Fibroblast of lung (primary cell): ENCODE data around the gene PSMC3IP. TPM values are rescaled to one million over a fixed set of nuclear protein-coding genes. Genes with fewer than 3 reads are reported as not detected.
"Not testable (repeated sequence)": the region's sequence is repeated elsewhere in the genome, so short reads cannot be mapped to it uniquely, and the experiment has no call there.

Experiments used
- DNase-seq, 2 donors: peaks; one replicate each; pipeline versions ENCODE4 v3.0.0 to v3.0.0-alpha.2; 2010; ENCODE audit warnings: low read depth in 2 of 2
- H2AFZ ChIP-seq: 2 replicates; pipeline ENCODE4 v1.5.1; 2012; ENCODE audit warnings: low read length, control low read depth, inconsistent platforms
- H3K27ac ChIP-seq: 2 replicates; pipeline ENCODE4 v1.5.1; 2011; ENCODE audit warnings: low read length, control low read depth; ENCODE audit not compliant: insufficient read depth
- H3K27me3 ChIP-seq: 2 replicates; pipeline ENCODE4 v1.5.1; 2011; ENCODE audit warnings: mild to moderate bottlenecking, low read length; ENCODE audit not compliant: control insufficient read depth, insufficient read depth
- H3K36me3 ChIP-seq: 2 replicates; pipeline ENCODE4 v1.5.1; 2011; ENCODE audit warnings: low read length; ENCODE audit not compliant: control insufficient read depth, insufficient read depth
- H3K4me1 ChIP-seq: 2 replicates; pipeline ENCODE4 v1.5.1; 2011; ENCODE audit warnings: low read length; ENCODE audit not compliant: control insufficient read depth, insufficient read depth; ENCODE audit errors: extremely low read depth
- H3K4me2 ChIP-seq: 2 replicates; pipeline ENCODE4 v1.5.1; 2011; ENCODE audit warnings: low read length, control low read depth; ENCODE audit not compliant: insufficient read depth; ENCODE audit errors: extremely low read depth
- H3K4me3 ChIP-seq, 4 experiments: fragments of 200-600 bp in 1 of 4; sonication (generic) in 1 of 4; replicated peaks in 1 of 4; 2 replicates each; pipeline ENCODE4 v1.5.1; 2011 to 2016; ENCODE audit warnings: low read length in 4 of 4, low read depth in 3 of 4, mild to moderate bottlenecking in 3 of 4, control low read depth in 2 of 4, inconsistent platforms in 1 of 4, mixed read lengths in 1 of 4; ENCODE audit not compliant: insufficient read depth in 1 of 4; ENCODE audit errors: control extremely low read depth in 1 of 4
- H3K79me2 ChIP-seq: 2 replicates; pipeline ENCODE4 v1.5.1; 2012; ENCODE audit warnings: mild to moderate bottlenecking, low read length, inconsistent platforms; ENCODE audit not compliant: control insufficient read depth, insufficient read depth
- H3K9ac ChIP-seq: 2 replicates; pipeline ENCODE4 v1.5.1; 2011; ENCODE audit warnings: mild to moderate bottlenecking, low read length, control low read depth; ENCODE audit not compliant: insufficient read depth
- H3K9me3 ChIP-seq: 2 replicates; pipeline ENCODE4 v1.5.1; 2012; ENCODE audit warnings: low read depth, low read length; ENCODE audit not compliant: control insufficient read depth, insufficient read depth
- H4K20me1 ChIP-seq: 2 replicates; pipeline ENCODE4 v1.5.1; 2011; ENCODE audit warnings: low read length; ENCODE audit not compliant: control insufficient read depth, insufficient read depth; ENCODE audit errors: extremely low read depth
- CTCF ChIP-seq, 2 donors: IDR thresholded peaks in 1 of 2; conservative IDR thresholded peaks in 1 of 2; 1 replicate in 1 of 2; 2 replicates in 1 of 2; pipeline ENCODE4 v1.5.1; 2011 to 2012; ENCODE audit warnings: low read length in 2 of 2, control low read depth in 1 of 2, inconsistent platforms in 1 of 2, low read depth in 1 of 2, mild to moderate bottlenecking in 1 of 2
- EZH2 ChIP-seq: IDR thresholded peaks from 2 replicates; pipeline ENCODE4 v1.5.1; 2012; ENCODE audit warnings: low read length, control low read depth, mild to moderate bottlenecking; ENCODE audit errors: missing control alignments
- polyA plus RNA-seq, 2 donors: library from polyadenylated mRNA; depleted of rRNA in 1 of 2; stranded (reverse) in 1 of 2; unstranded in 1 of 2; fragments of >200 nt; gene quantifications; 2 replicates each; pipeline ENCODE4 v1.2.1, GENCODE V29; 2011 to 2012; ENCODE audit warnings: missing spikeins in 1 of 2
- total RNA-seq: library from RNA; depleted of rRNA; stranded (reverse); fragments of >200 nt; gene quantifications from 2 replicates; pipeline ENCODE4 v1.2.1, GENCODE V29; 2014

Gene PSMC3IP
- total and polyA plus RNA-seq, 2 donors (not counting 1 experiment from before 2014, with no cell fraction given), result 4.6 to 8.0 TPM

DNA sequence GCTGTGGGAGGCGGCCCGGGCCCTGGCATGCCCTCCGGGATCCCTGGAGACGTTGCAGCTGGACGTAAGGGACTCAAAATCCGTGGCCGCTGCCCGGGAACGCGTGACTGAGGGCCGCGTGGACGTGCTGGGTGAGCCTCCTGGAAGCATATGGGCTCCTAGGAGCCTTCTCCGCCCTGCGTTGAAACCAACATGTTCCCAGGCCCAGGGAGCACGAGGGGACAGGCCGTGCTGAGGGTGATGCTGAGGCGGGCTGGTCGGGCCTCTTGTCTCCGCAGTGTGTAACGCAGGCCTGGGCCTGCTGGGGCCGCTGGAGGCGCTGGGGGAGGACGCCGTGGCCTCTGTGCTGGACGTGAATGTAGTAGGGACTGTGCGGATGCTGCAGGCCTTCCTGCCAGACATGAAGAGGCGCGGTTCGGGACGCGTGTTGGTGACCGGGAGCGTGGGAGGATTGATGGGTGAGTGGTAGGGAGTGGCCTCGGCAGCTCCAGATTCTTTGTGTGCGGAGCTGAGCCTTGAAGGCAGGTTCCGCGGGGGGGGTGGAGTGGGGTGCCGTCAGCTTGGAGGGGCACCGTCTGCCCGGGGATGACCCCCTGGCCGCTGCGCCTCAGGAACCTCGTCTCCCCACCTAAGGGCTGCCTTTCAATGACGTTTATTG, 24.2 kb downstream of the PSMC3IP start:
- H3K4me2 ChIP-seq, result peak overlapping the region; percentile 97
- no peaks in the 10 kb centered on the region for H3K27me3 ChIP-seq
- TF ChIP-seq EZH2 (no peak), CTCF (conservative IDR thresholded peaks at IDR 0.05 in 1 of 2, IDR thresholded peaks at IDR 0.05 in 1 of 2; ENCODE audit: low read depth in 1 of 2, low read length in 2 of 2) (no peak)
- DNase-seq, result peak in 1 of 2 donors; percentile 56
- no peak overlapping the region for H3K27ac ChIP-seq
- H3K36me3 ChIP-seq, result peaks cover 4% of the 10 kb centered on the region
- H3K4me3 ChIP-seq, result peak overlapping the region in 1 of 4 experiments; percentile 87
- H2AFZ ChIP-seq, result no peak overlapping the region
- H3K4me1 ChIP-seq, result peaks cover 3% of the 10 kb centered on the region
- no peaks in the 10 kb centered on the region for H3K9me3 ChIP-seq
- H4K20me1 ChIP-seq, result no peaks in the 10 kb centered on the region
- peaks cover 4% of the 10 kb centered on the region for H3K79me2 ChIP-seq
- H3K9ac ChIP-seq, result no peak overlapping the region

DNA sequence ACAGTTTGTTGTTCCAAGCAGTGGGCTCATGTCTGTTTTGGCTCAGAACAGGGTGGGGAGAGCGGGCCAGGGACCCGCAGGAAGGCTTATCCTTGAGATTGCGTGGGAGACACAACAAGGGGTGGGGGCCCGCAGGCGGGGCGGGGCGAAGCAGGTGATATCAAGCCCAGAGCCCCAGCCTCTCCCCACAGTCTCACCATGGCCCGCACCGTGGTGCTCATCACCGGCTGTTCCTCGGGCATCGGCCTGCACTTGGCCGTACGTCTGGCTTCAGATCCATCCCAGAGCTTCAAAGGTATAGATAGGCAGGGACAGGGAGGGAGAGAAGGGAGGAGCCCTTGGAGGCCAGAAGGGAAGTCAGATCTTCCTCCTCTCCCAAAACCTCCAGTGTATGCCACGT, 24.8 kb downstream of the PSMC3IP start, which contains the start of gene HSD17B1:
TSS of gene HSD17B1 (plus strand) at position 188 of the 400 bp plus-strand sequence. CDS start at position 199, 11 bp downstream.
- not testable (repeated sequence) for H3K36me3 ChIP-seq, H3K79me2 ChIP-seq, H4K20me1 ChIP-seq, DNase-seq, H3K27ac ChIP-seq, H3K27me3 ChIP-seq, H3K9me3 ChIP-seq, H3K4me1 ChIP-seq, H2AFZ ChIP-seq
- Histone ChIP-seq H3K4me2 (peak within 1 kb of the TSS; percentile 97), H3K9ac (peak within 1 kb of the TSS; percentile 78), H3K4me3 (peak within 1 kb of the TSS in 3 of 4 experiments; percentile 85 to 88 (median 87))

DNA sequence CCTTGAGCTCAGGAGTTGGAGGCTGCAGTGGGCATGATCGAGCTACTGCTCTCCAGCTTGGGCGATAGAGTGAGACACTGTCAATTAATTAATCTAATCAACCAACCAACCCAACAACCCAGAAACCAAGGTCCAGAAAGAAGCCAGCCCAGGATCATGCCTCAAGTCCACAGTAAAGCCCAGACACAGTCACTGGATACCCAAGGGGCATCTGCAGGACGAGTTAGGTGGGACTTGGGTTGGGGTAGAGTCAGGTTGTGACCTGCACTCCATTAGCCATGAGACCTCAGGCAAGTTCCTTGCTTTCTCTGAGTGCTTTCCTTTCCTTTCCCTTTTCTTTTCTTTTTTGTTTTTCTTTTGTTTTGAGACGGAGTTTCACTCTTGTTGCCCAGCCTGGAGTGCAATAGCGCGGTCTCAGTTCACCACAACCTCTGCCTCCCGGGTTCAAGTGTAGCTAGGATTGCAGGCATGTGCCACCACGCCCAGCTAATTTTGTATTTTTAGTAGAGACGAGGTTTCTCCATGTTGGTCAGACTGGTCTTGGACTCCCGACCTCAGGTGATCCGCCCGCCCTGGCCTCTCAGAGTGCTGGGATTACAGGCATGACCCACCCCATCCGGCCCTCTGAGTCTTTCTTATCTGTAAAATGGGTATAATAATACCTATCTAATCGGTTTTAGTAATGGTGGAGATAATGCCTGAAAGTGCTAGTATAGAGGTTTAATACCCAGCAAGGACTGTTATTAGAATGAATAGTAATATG, 28.4 kb downstream of the PSMC3IP start:
- DNase-seq, result no peak

More for the DNA sequence above, 28.4 kb downstream of the PSMC3IP start:
- no peaks in the 10 kb centered on the region for H4K20me1 ChIP-seq
- no peak overlapping the region for H3K27ac ChIP-seq
- no peak overlapping the region for H3K4me3 ChIP-seq
- H3K79me2 ChIP-seq, result peaks cover 2% of the 10 kb centered on the region
- no peaks in the 10 kb centered on the region for H3K9me3 ChIP-seq
- no peak for TF ChIP-seq CTCF (conservative IDR thresholded peaks at IDR 0.05 in 1 of 2, IDR thresholded peaks at IDR 0.05 in 1 of 2; ENCODE audit: low read depth in 1 of 2, low read length in 2 of 2)
- no peak for TF ChIP-seq EZH2
- no peaks in the 10 kb centered on the region for H3K4me1 ChIP-seq
- no peak overlapping the region for H3K4me2 ChIP-seq
- H2AFZ ChIP-seq, result no peak overlapping the region
- peaks cover 7% of the 10 kb centered on the region for H3K36me3 ChIP-seq
- H3K27me3 ChIP-seq, result no peaks in the 10 kb centered on the region
- H3K9ac ChIP-seq, result no peak overlapping the region
